Measurements from ENCODE around the gene WASL.

The WASL gene

GRCh38 chr7:123692471-123692877 lies 56.3 kb downstream of the WASL start:
- Histone ChIP-seq H3K27ac (no peak overlapping the region), H3K27me3 (no peaks in the 10 kb centered on the region), H3K36me3 (peaks cover 66% of the 10 kb centered on the region), H3K9me3 (no peaks in the 10 kb centered on the region), H3K4me1 (ENCODE audit: control insufficient read depth in 1 of 2, insufficient read depth in 1 of 2, low read depth in 1 of 2, low read length in 1 of 2) (no peaks in the 10 kb centered on the region), H3K4me3 (ENCODE audit: low read depth in 1 of 2, low read length in 1 of 2) (no peak overlapping the region)
- TF ChIP-seq CTCF (IDR thresholded peaks at IDR 0.05) = no peak

GRCh38 chr7:123690550-123690949 lies 58.3 kb downstream of the WASL start:
- Histone ChIP-seq H3K9me3 (no peaks in the 10 kb centered on the region), H3K27me3 (no peaks in the 10 kb centered on the region), H3K36me3 (peaks cover 60% of the 10 kb centered on the region), H3K4me1 (ENCODE audit: control insufficient read depth in 1 of 2, insufficient read depth in 1 of 2, low read depth in 1 of 2, low read length in 1 of 2) (no peaks in the 10 kb centered on the region), H3K27ac (no peak overlapping the region), H3K4me3 (ENCODE audit: low read depth in 1 of 2, low read length in 1 of 2) (no peak overlapping the region)
- no peak for TF ChIP-seq CTCF (IDR thresholded peaks at IDR 0.05)

GRCh38 chr7:123689250-123689649 lies 59.6 kb downstream of the WASL start:
- Histone ChIP-seq H3K27ac (no peak overlapping the region), H3K9me3 (no peaks in the 10 kb centered on the region), H3K4me3 (ENCODE audit: low read depth in 1 of 2, low read length in 1 of 2) (no peak overlapping the region), H3K4me1 (ENCODE audit: control insufficient read depth in 1 of 2, insufficient read depth in 1 of 2, low read depth in 1 of 2, low read length in 1 of 2) (no peaks in the 10 kb centered on the region), H3K27me3 (no peaks in the 10 kb centered on the region), H3K36me3 (peaks cover 56% of the 10 kb centered on the region)
- no peak for TF ChIP-seq CTCF (IDR thresholded peaks at IDR 0.05)

- Histone ChIP-seq H3K9me3 (no peaks in the 10 kb centered on the region), H3K27ac (no peak overlapping the region)
These were observed 61.1 kb downstream of the WASL start for GRCh38 chr7:123687727-123688126.

GRCh38 chr7:123687161-123687560 lies 61.6 kb downstream of the WASL start:
- no peaks in the 10 kb centered on the region for H3K27me3 ChIP-seq
- no peaks in the 10 kb centered on the region for H3K9me3 ChIP-seq
- no peak overlapping the region for H3K4me3 ChIP-seq (ENCODE audit: low read depth in 1 of 2, low read length in 1 of 2)
- no peak overlapping the region for H3K27ac ChIP-seq
- peaks cover 43% of the 10 kb centered on the region for H3K36me3 ChIP-seq
- no peak for TF ChIP-seq CTCF (IDR thresholded peaks at IDR 0.05)
- no peaks in the 10 kb centered on the region for H3K4me1 ChIP-seq (ENCODE audit: control insufficient read depth in 1 of 2, insufficient read depth in 1 of 2, low read depth in 1 of 2, low read length in 1 of 2)

More at GRCh38 chr7:123687727-123688126, 61.1 kb downstream of the WASL start:
- Histone ChIP-seq H3K36me3 (peaks cover 48% of the 10 kb centered on the region), H3K4me1 (ENCODE audit: control insufficient read depth in 1 of 2, insufficient read depth in 1 of 2, low read depth in 1 of 2, low read length in 1 of 2) (no peaks in the 10 kb centered on the region), H3K27me3 (no peaks in the 10 kb centered on the region), H3K4me3 (ENCODE audit: low read depth in 1 of 2, low read length in 1 of 2) (no peak overlapping the region)
- TF ChIP-seq CTCF (IDR thresholded peaks at IDR 0.05) = no peak

- no peaks in the 10 kb centered on the region for H3K9me3 ChIP-seq
- no peak for TF ChIP-seq CTCF (IDR thresholded peaks at IDR 0.05)
- no peak overlapping the region for H3K27ac ChIP-seq
- no peak overlapping the region for H3K4me3 ChIP-seq (ENCODE audit: low read depth in 1 of 2, low read length in 1 of 2)
- no peaks in the 10 kb centered on the region for H3K27me3 ChIP-seq
- peaks cover 17% of the 10 kb centered on the region for H3K36me3 ChIP-seq
- H3K4me1 ChIP-seq (ENCODE audit: control insufficient read depth in 1 of 2, insufficient read depth in 1 of 2, low read depth in 1 of 2, low read length in 1 of 2) = no peaks in the 10 kb centered on the region
These were observed 66.1 kb downstream of the WASL start for GRCh38 chr7:123682690-123683089.

Data from neutrophil (primary cell).